ENCODE data around the gene CEP78.

DNA sequence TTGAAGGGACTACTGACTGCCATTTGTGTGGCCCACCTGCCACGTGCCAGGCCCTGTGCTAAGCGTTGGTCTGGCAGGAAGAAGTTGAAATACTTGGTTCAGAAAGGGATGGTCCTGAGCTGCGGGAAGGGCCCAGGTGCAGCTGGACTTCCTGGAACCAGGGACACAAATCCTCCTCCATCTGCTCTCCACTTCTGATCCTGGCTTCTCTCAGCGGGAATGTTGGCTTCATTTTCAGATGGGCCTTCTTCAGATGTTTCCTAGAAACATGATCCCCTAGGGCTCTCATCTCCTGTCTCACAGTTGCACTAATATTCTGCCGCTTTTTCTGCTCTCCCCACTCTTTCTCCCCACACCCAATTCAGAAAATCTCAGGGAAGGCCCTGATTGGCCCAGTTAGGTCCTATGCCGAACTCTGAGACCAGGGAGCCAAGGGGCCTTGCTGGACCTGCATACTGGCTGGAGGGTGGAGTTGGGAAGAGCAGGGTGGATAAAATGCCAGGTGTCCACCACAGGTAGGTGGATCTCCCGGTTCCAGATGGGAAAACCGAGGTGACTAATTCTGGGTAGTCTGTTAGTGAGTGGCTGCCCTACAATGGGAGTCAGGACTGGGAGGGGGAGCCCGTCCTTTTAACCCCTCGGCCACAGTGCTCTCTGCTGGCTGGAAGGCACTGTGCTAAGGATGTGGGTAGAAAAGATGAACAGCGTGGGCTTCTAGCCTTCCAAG, 80.5 kb downstream of the CEP78 start:
- TF ChIP-seq POLR2AphosphoS5 (IDR thresholded peaks at IDR 0.05) = no peak
- TF ChIP-seq, protein P1, sequence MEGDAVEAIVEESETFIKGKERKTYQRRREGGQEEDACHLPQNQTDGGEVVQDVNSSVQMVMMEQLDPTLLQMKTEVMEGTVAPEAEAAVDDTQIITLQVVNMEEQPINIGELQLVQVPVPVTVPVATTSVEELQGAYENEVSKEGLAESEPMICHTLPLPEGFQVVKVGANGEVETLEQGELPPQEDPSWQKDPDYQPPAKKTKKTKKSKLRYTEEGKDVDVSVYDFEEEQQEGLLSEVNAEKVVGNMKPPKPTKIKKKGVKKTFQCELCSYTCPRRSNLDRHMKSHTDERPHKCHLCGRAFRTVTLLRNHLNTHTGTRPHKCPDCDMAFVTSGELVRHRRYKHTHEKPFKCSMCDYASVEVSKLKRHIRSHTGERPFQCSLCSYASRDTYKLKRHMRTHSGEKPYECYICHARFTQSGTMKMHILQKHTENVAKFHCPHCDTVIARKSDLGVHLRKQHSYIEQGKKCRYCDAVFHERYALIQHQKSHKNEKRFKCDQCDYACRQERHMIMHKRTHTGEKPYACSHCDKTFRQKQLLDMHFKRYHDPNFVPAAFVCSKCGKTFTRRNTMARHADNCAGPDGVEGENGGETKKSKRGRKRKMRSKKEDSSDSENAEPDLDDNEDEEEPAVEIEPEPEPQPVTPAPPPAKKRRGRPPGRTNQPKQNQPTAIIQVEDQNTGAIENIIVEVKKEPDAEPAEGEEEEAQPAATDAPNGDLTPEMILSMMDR (IDR thresholded peaks at IDR 0.05 in 8 of 11, conservative IDR thresholded peaks at IDR 0.05 in 3 of 11) = no peak
- TF ChIP-seq POLR2A (IDR thresholded peaks at IDR 0.05) = no peak
